ENCODE results near the gene CCDC88C.

- TF ChIP-seq CTCF (IDR thresholded peaks at IDR 0.05) = no peak
- TF ChIP-seq POLR2A (IDR thresholded peaks at IDR 0.05) = no peak
Observed at GRCh38 chr14:91394105-91395081, 23.2 kb downstream of the CCDC88C start.
